ENCODE measurements around the gene GDA.
A peak's percentile ranks its signal among the peaks of the same experiment; 100 is the strongest.

Gene GDA

DNA sequence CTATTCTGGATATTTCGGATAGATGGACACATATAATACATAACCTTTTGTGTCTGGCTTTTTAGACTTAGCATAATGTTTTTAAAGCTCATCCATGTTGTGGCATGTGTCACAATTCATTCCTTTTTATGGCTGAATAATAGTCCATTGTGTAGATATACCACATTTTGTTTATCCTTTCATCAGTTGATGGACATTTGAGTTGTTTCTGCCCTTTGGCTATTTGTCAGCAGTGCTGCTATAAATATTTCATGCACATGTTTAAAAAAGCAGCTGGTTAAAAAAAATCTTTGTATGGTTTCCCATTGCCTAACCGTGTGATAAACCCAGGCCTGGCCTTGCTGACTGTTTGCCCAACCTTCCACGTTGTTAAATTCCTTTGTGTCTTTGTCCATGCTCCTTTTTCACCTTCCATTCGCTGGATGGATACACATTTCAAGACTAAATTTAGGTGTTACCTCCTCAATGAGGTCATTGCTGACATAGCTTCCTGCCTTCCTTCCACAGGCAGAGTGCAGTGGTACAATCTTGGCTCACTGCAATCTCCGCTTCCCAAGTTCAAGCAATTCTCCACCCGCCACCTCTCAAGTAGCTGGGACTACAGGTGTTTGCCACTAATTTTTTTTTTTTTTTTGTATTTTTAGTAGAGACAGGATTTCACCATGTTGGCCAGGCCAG lies 11.3 kb downstream of the GDA start:
- Histone ChIP-seq H3K36me3 (no peaks in the 10 kb centered on the region), H3K27me3 (no peaks in the 10 kb centered on the region), H4K20me1 (no peaks in the 10 kb centered on the region), H3K27ac (no peak overlapping the region), H3K9me3 (replicated peaks in 1 of 11) (peaks cover under 1 to 25% (median 9%) of the 10 kb centered on the region in 11 experiments; a peak in 18 of 22 replicates), H3K4me3 (no peak overlapping the region), H3K9ac (no peak overlapping the region), H3K4me1 (peaks cover 0 to 8% (median 0%) of the 10 kb centered on the region in 10 experiments; a peak in 3 of 20 replicates), H3K4me2 (no peak overlapping the region)
- no peak for TF ChIP-seq Cebpa-rat (IDR thresholded peaks at IDR 0.05)

DNA sequence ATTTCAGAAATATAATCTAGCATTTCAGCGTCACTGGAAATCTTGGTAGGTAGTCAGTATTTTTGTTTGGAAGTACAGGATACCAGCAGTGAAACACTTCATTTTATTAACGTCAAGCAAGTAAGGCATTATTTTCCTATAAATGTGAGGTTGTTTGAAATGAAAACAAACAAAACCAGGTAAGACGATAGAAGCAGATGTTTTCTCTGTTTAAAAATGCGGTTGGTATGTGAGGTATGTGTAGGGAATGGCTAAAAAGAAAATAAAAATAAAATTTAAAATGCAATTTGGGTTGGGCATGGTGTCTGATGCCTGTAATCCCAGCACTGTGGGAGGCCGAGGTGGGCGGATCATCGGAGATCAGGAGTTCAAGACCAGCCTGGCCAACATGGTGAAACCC lies 16.1 kb downstream of the GDA start:
- H3K27me3 ChIP-seq = no peaks in the 10 kb centered on the region
- no peak for TF ChIP-seq Cebpa-rat (IDR thresholded peaks at IDR 0.05)

DNA sequence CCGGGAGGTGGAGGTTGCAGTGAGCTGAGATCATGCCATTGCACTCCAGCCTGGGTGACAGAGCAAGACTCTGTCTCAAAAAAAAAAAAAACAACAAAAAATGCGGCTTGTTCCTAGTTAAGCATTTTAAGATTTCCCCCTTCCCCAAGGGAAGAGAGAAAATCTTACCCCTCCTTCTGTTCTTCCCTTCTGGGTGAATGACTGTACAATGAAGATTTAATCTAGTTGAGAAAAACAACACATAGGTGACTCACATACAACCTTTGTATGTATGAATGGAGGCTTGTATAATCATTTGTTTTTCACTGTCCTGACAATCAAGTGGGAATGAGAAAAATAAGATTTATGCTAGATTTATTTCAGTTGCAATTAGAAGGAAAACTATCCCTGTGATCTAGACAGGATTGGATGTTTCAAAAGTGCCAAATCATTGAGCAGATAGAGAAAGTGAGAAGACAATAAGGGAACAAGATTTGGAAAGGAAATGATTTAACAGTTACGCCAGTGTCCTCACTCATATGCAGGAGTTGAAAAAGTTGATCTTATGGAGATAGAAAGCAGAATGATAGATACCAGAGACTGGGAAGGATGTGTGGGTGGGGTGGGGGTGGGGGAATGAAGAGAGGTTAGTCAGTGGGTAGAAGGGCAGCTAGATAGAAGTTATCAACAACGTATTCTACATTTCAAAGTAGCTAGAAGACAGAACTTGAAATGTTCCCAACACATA lies 16.7 kb downstream of the GDA start:
- Histone ChIP-seq H3K9ac (no peak overlapping the region), H3K9me3 (replicated peaks in 1 of 11) (peaks cover 0 to 16% (median 9%) of the 10 kb centered on the region in 11 experiments; a peak in 11 of 22 replicates), H3K4me3 (no peak overlapping the region), H3K27me3 (no peaks in the 10 kb centered on the region), H3K36me3 (no peaks in the 10 kb centered on the region), H4K20me1 (no peaks in the 10 kb centered on the region), H3K27ac (peak overlapping the region in 2 of 11 experiments; percentile 9 to 32; a peak in 2 of 22 replicates), H3K4me1 (peaks cover 0 to 18% (median 0%) of the 10 kb centered on the region in 10 experiments; a peak in 4 of 20 replicates), H3K4me2 (peak overlapping the region in 2 of 11 experiments; percentile 26 to 30; a peak in 2 of 22 replicates)
- TF ChIP-seq Cebpa-rat (IDR thresholded peaks at IDR 0.05) = no peak

More for the DNA sequence above, 16.1 kb downstream of the GDA start:
- Histone ChIP-seq H3K36me3 (no peaks in the 10 kb centered on the region), H3K9ac (no peak overlapping the region), H3K4me3 (no peak overlapping the region), H3K4me2 (peak overlapping the region in 1 of 11 experiments; percentile 26; a peak in 1 of 22 replicates), H3K4me1 (peaks cover 0 to 18% (median 0%) of the 10 kb centered on the region in 10 experiments; a peak in 4 of 20 replicates), H4K20me1 (no peaks in the 10 kb centered on the region), H3K9me3 (replicated peaks in 1 of 11) (peaks cover 0 to 22% (median 12%) of the 10 kb centered on the region in 11 experiments; a peak in 15 of 22 replicates), H3K27ac (peak overlapping the region in 1 of 11 experiments; percentile 9; a peak in 1 of 22 replicates)

- Histone ChIP-seq H3K27ac (no peak overlapping the region), H3K9ac (no peak overlapping the region)
- TF ChIP-seq Cebpa-rat (IDR thresholded peaks at IDR 0.05) = no peak
Measured at GRCh38 chr9:72168075-72168474, 18.8 kb downstream of the GDA start.

GRCh38 chr9:72169178-72169577 lies 19.9 kb downstream of the GDA start:
- Histone ChIP-seq H3K4me1 (peaks cover 0 to 35% (median 0%) of the 10 kb centered on the region in 10 experiments; a peak in 6 of 20 replicates), H4K20me1 (no peaks in the 10 kb centered on the region), H3K27ac (no peak overlapping the region), H3K9me3 (replicated peaks in 1 of 11) (peaks cover 0 to 16% (median 9%) of the 10 kb centered on the region in 11 experiments; a peak in 11 of 22 replicates), H3K36me3 (no peaks in the 10 kb centered on the region), H3K4me3 (no peak overlapping the region), H3K4me2 (no peak overlapping the region), H3K9ac (no peak overlapping the region), H3K27me3 (no peaks in the 10 kb centered on the region)
- TF ChIP-seq Cebpa-rat (IDR thresholded peaks at IDR 0.05) = no peak

More at GRCh38 chr9:72168075-72168474, 18.8 kb downstream of the GDA start:
- Histone ChIP-seq H3K4me2 (no peak overlapping the region), H3K4me1 (peaks cover 0 to 26% (median 0%) of the 10 kb centered on the region in 10 experiments; a peak in 6 of 20 replicates), H3K27me3 (no peaks in the 10 kb centered on the region), H3K36me3 (no peaks in the 10 kb centered on the region), H4K20me1 (no peaks in the 10 kb centered on the region), H3K9me3 (replicated peaks in 1 of 11) (peaks cover 0 to 16% (median 9%) of the 10 kb centered on the region in 11 experiments; a peak in 11 of 22 replicates), H3K4me3 (no peak overlapping the region)

DNA sequence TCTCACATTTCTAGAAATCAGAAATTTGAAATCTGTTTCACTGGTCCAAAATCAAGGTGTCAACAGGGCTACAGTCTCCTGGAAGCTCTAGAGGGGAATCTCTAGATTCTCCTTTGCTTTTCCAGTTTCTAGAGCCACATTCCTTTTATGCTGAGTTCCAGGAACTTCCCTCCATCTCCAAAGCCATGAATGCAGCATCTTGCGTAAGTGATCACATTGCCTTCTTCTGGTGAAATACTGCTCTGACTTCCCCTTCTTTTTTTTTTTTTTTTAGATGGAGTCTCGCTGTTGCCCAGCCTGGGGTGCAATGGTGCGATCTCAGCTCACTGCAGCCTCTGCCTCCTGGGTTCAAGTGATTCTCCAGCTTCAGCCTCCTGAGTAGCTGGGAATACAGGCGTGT lies 23.8 kb downstream of the GDA start:
- H3K4me2 ChIP-seq = peak overlapping the region in 4 of 11 experiments; percentile 20 to 58 (median 44); a peak in 6 of 22 replicates
- no peak for TF ChIP-seq Cebpa-rat (IDR thresholded peaks at IDR 0.05)
- H3K27ac ChIP-seq = no peak overlapping the region
- peaks cover 0 to 23% (median 0%) of the 10 kb centered on the region in 11 experiments; a peak in 4 of 22 replicates for H3K27me3 ChIP-seq
- H3K36me3 ChIP-seq = no peaks in the 10 kb centered on the region
- no peak overlapping the region for H3K4me3 ChIP-seq
- no peak overlapping the region for H3K9ac ChIP-seq
- peaks cover 0 to 17% (median 0%) of the 10 kb centered on the region in 10 experiments; a peak in 6 of 20 replicates for H3K4me1 ChIP-seq
- no peaks in the 10 kb centered on the region for H4K20me1 ChIP-seq
- peaks cover 0 to 8% (median 0%) of the 10 kb centered on the region in 11 experiments; a peak in 6 of 22 replicates for H3K9me3 ChIP-seq (replicated peaks in 1 of 11)

DNA sequence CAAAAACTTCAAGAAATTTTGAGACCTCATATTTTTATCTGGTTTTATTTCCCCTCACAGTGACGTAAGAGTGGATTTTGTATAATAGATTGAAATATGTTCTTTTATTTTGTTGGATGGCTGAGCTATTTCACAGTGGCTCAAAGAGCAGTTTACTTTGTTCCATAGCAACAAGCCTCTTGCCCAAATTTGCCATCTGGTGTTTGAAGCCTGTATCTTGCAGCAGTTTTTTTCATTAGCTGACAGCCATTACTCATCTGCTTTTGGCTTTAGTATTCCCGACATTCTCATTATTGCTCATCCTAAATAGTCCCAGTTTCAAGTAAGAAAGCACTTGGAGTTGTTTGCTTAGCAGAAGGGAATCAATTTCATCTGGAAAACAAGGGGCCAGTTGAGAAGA lies 36.3 kb downstream of the GDA start:
- Histone ChIP-seq H4K20me1 (no peaks in the 10 kb centered on the region), H3K27ac (no peak overlapping the region), H3K4me3 (no peak overlapping the region), H3K9me3 (replicated peaks in 1 of 11) (peaks cover 7 to 20% (median 11%) of the 10 kb centered on the region in 11 experiments; a peak in 19 of 22 replicates), H3K4me2 (peak overlapping the region in 3 of 11 experiments; percentile 13 to 53 (median 26); a peak in 4 of 22 replicates), H3K36me3 (no peaks in the 10 kb centered on the region), H3K4me1 (peaks cover 0 to 13% (median 0%) of the 10 kb centered on the region in 10 experiments; a peak in 6 of 20 replicates), H3K9ac (no peak overlapping the region), H3K27me3 (peaks cover 0 to 68% (median 0%) of the 10 kb centered on the region in 11 experiments; a peak in 5 of 22 replicates)
- no peak for TF ChIP-seq Cebpa-rat (IDR thresholded peaks at IDR 0.05)

DNA sequence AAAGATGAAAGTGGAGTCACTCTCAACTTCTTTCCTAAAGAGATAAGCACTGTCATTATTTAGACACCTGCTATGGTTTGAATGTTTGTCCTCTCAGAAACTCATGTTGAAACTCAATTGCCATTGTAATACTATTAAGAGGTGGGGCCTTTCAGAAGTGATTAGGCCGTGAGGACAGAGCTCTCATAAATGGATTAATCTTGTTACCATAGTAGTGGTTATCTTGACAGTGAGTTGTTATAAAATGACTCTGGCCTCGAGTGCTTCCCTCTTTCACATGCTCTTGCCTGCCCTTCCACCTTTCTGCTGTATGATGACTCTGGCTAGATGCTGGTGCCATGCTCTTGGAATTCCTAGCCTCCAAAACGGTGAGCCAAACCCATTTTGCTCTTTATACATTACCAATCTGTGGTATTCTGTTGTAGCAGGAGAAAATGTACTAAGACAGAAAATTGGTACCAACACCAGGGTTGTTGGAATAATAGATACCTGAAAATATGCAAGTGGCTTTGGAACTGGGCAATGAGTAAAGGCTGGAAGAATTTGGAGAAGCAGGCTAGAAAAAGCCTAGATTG lies 38.0 kb downstream of the GDA start:
- TF ChIP-seq Cebpa-rat (IDR thresholded peaks at IDR 0.05) = no peak
- no peak overlapping the region for H3K27ac ChIP-seq
- peaks cover 0 to 13% (median 0%) of the 10 kb centered on the region in 10 experiments; a peak in 6 of 20 replicates for H3K4me1 ChIP-seq
- H3K36me3 ChIP-seq = no peaks in the 10 kb centered on the region
- no peak overlapping the region for H3K9ac ChIP-seq
- H3K4me2 ChIP-seq = no peak overlapping the region
- peaks cover 7 to 20% (median 11%) of the 10 kb centered on the region in 11 experiments; a peak in 19 of 22 replicates for H3K9me3 ChIP-seq (replicated peaks in 1 of 11)
- H3K27me3 ChIP-seq = peaks cover 0 to 52% (median 0%) of the 10 kb centered on the region in 11 experiments; a peak in 5 of 22 replicates
- no peaks in the 10 kb centered on the region for H4K20me1 ChIP-seq
- no peak overlapping the region for H3K4me3 ChIP-seq
